GM23248 (cell line): Measurements from ENCODE around the gene NPC1L1.

Experiments
- EZH2 ChIP-seq: fragments of 200-600 bp; sonication (generic); IDR thresholded peaks from 2 replicates; pipeline ENCODE4 v1.6.1; 2018; ENCODE audit warnings: antibody characterized with exemption, mild to moderate bottlenecking; ENCODE audit not compliant: insufficient read depth, poor library complexity, severe bottlenecking
- EZH2phosphoT487 ChIP-seq: fragments of 200-600 bp; sonication (generic); IDR thresholded peaks from 2 replicates; pipeline ENCODE4 v1.6.1; 2018; ENCODE audit warnings: antibody characterized with exemption, moderate library complexity, mild to moderate bottlenecking, low read depth; ENCODE audit not compliant: insufficient read depth

GRCh38 chr7:44569959-44570358 is 28.8 kb upstream of the NPC1L1 start:
- TF ChIP-seq EZH2 (no peak), EZH2phosphoT487 (no peak)
